Measurements from ENCODE around the gene TUBB3. TPM values are rescaled to one million over a fixed set of nuclear protein-coding genes. Genes with fewer than 3 reads are reported as not detected.
A peak's percentile ranks its signal among the peaks of the same experiment; 100 is the strongest.

Gene TUBB3
- total RNA-seq, 4 donors from 2014 or later = 0.33 to 2.4 (median 0.68) TPM

DNA sequence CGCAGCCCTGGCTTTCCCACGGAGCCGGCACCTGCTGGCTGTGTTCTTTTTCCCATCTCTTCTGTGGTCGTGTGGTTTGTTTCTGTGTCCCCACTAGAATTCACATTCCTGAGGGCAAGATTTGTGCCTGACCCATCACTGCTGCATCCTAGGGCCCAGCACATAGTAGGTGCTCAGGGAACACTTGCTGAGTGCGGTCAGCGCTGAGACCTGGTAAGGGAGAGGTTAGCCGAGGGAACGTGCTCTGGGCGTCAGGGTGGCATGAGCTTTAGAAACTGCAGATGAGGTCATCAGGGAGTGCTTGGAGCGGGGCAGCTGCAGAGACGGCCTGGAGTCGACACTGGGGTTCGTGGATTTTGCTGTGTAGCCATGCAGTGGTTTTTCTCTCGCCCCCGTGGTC, 31.3 kb downstream of the TUBB3 start:
- Histone ChIP-seq H3K4me3 (replicated peaks in 1 of 3) (no peak overlapping the region), H3K36me3 (peaks cover 5 to 14% of the 10 kb centered on the region in 2 donors), H3K9me3 (no peaks in the 10 kb centered on the region), H3K27ac (no peak overlapping the region), H3K4me1 (peaks cover under 1 to 2% of the 10 kb centered on the region in 2 donors), H3K27me3 (no peaks in the 10 kb centered on the region)
- DNase-seq = no peak
- TF ChIP-seq, protein P1, sequence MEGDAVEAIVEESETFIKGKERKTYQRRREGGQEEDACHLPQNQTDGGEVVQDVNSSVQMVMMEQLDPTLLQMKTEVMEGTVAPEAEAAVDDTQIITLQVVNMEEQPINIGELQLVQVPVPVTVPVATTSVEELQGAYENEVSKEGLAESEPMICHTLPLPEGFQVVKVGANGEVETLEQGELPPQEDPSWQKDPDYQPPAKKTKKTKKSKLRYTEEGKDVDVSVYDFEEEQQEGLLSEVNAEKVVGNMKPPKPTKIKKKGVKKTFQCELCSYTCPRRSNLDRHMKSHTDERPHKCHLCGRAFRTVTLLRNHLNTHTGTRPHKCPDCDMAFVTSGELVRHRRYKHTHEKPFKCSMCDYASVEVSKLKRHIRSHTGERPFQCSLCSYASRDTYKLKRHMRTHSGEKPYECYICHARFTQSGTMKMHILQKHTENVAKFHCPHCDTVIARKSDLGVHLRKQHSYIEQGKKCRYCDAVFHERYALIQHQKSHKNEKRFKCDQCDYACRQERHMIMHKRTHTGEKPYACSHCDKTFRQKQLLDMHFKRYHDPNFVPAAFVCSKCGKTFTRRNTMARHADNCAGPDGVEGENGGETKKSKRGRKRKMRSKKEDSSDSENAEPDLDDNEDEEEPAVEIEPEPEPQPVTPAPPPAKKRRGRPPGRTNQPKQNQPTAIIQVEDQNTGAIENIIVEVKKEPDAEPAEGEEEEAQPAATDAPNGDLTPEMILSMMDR (IDR thresholded peaks at IDR 0.05) = no peak
- WGBS, 2 donors = 85 to 86% methylated on average over 15 of the region's 15 CpGs
- intact Hi-C loops (cut with DNase I) = no loop called here

DNA sequence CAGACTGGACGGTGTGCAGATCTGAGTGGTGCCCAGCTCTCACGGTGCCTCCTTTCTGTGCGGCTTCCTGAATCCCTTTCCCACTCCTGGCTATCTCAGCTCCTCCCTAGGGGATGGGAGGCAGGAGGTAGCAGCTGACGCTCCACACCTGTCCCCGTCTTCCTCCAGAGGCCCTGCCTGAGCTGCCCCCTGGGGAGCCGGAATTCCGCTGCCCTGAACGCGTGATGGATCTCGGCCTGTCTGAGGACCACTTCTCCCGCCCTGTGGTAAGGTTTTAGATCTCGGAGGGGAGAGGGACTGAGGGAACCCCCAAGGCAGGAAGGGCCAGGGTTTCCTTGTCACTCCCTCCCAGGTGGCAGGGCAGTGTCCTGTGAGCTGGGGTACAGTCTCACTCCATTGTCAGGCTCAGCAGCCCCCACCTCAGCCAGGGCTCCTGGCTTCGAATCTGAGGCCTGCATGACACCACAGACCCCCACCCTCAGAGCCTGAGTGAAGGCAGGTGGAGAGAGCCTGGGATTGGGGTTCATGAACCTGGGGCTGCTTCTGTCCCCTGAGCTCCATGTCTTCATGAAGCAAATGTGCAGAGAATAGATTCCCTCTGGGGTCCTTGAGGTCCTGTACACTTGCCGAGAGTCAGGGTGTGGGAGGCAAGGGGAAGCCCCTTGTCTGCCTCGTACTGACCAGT, 32.0 kb downstream of the TUBB3 start:
- no peak overlapping the region for H3K27ac ChIP-seq
- DNase-seq = no peak
- intact Hi-C loops (cut with DNase I) = no loop called here
- no peaks in the 10 kb centered on the region for H3K27me3 ChIP-seq
- no peaks in the 10 kb centered on the region for H3K4me1 ChIP-seq
- no peak overlapping the region for H3K4me3 ChIP-seq (replicated peaks in 1 of 3)
- H3K9me3 ChIP-seq = no peaks in the 10 kb centered on the region
- H3K36me3 ChIP-seq = peaks cover 5 to 14% of the 10 kb centered on the region in 2 donors
- 80 to 97% methylated on average over 12 to 14 of the region's 15 CpGs for WGBS, 2 donors
- no peak for TF ChIP-seq POLR2A (IDR thresholded peaks at IDR 0.05)
- TF ChIP-seq, protein P1 (IDR thresholded peaks at IDR 0.05) = no peak

DNA sequence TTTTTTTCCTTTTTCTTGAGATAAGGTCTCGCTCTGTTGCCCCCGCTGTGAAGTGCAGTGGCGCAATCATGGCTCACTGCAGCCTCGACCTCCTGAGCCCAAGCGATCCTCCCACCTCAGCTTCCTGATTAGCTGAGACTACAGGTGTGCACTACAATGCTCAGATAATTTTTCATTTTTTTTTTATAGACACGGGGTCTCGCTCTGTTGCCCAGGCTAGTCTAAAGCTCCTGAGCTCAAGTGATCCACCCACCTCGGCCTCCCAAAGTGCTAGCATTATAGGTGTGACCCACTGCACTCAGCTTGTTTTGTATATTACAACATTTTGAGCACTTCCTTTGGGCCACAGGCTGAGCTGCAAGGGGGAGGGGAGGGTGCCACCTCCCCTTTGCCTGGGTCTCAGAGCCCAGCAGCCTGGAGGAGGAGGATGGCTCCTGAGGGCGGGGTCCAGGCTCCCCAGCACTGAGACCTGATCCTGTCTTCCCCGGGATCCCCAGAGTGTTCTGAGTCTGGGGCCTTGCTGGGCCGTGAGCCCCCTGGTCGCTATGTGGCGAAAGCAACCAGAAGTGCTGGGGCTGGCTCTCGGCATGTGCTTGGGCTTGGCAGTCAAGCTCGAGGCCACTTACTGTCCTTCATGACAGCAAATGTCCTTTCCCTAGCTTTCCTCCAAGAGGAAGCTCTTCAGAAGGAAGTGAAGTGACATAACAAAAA, 33.5 kb downstream of the TUBB3 start:
- WGBS, 2 donors = 87 to 91% methylated on average over 14 to 15 of the region's 15 CpGs

DNA sequence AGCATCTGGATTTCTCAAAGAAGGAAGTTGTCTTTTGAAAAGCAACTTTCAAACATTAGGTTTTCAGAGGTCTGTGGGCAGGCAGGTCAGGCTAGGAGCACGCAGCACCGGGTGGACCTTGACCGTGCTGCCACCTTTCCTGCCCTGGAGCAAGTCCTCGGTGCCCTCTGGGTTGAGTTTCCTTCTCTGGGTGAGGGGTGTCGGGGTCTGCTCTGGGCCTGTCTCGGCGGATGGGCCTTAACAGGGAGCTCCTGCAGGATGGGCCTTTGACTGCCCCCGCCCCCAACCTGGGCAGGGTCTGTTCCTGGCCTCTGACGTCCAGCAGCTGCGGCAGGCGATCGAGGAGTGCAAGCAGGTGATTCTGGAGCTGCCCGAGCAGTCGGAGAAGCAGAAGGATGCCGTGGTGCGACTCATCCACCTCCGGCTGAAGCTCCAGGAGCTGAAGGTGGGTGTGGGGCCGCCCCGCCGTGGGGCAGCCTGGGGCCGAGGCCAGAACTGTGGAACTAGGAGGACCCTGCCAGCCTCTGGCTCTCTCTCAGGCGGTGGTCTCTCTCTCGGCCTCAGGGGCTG, 34.2 kb downstream of the TUBB3 start:
- H3K4me1 ChIP-seq = no peaks in the 10 kb centered on the region
- H3K9me3 ChIP-seq = no peaks in the 10 kb centered on the region
- WGBS, 2 donors = 93 to 95% methylated on average over 7 to 20 of the region's 23 CpGs
- H3K4me3 ChIP-seq (replicated peaks in 1 of 3) = no peak overlapping the region
- intact Hi-C loops (cut with DNase I) = no loop called here
- no peak overlapping the region for H3K27ac ChIP-seq
- TF ChIP-seq, protein P1 (IDR thresholded peaks at IDR 0.05) = no peak
- no peak for TF ChIP-seq POLR2A (IDR thresholded peaks at IDR 0.05)
- peaks cover 5 to 14% of the 10 kb centered on the region in 2 donors for H3K36me3 ChIP-seq
- DNase-seq = no peak
- no peaks in the 10 kb centered on the region for H3K27me3 ChIP-seq

More for the DNA sequence above, 33.5 kb downstream of the TUBB3 start:
- H3K9me3 ChIP-seq = no peaks in the 10 kb centered on the region
- no peaks in the 10 kb centered on the region for H3K27me3 ChIP-seq
- H3K4me1 ChIP-seq = no peaks in the 10 kb centered on the region
- H3K27ac ChIP-seq = no peak overlapping the region
- intact Hi-C loops (cut with DNase I) = no loop called here
- no peak overlapping the region for H3K4me3 ChIP-seq (replicated peaks in 1 of 3)
- H3K36me3 ChIP-seq = peaks cover 5 to 14% of the 10 kb centered on the region in 2 donors
- DNase-seq = no peak
- TF ChIP-seq, protein P1 (IDR thresholded peaks at IDR 0.05) = no peak
- TF ChIP-seq POLR2A (IDR thresholded peaks at IDR 0.05) = no peak

DNA sequence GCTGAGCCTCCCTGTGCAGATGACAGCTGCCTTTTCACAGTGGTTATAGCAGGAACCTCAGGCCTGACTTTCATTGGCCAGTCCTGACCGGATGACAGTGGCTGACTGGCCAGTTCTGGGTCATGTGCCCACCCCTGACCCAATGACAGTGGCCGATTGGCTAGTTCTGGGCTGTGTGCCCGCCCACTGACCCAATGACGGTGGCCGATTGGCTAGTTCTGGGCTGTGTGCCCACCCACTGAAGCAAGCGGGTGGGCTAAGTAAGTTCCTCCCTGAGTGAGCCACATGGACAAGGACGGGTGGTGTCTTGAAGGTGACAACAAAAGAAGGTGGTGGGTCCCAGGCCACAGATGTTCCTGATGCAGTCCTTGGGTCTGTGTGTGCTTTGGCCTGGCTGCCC, 34.9 kb downstream of the TUBB3 start:
- Histone ChIP-seq H3K4me1 (no peaks in the 10 kb centered on the region), H3K27me3 (no peaks in the 10 kb centered on the region), H3K4me3 (replicated peaks in 1 of 3) (no peak overlapping the region), H3K27ac (no peak overlapping the region), H3K36me3 (peaks cover 5 to 14% of the 10 kb centered on the region in 2 donors), H3K9me3 (no peaks in the 10 kb centered on the region)
- intact Hi-C loops (cut with DNase I) = no loop called here
- 91 to 93% methylated on average over 7 of the region's 7 CpGs for WGBS, 2 donors
- DNase-seq = peak; percentile 27 to 30
- TF ChIP-seq POLR2A (IDR thresholded peaks at IDR 0.05) = no peak
- TF ChIP-seq, protein P1 (IDR thresholded peaks at IDR 0.05) = no peak

All from thyroid gland (tissue), 4 donors.